Chondrocyte (in vitro differentiated cells): ENCODE measurements around the gene NLRP3. TPM values are rescaled to one million over a fixed set of nuclear protein-coding genes. Genes with fewer than 3 reads are reported as not detected.
"Not testable (repeated sequence)": the region's sequence is repeated elsewhere in the genome, so short reads cannot be mapped to it uniquely, and the experiment has no call there.

Experiments
- DNase-seq: peaks from one replicate; pipeline ENCODE4 v3.0.0; 2021; ENCODE audit warnings: mixed read lengths, low spot score
- H3K27ac Mint-ChIP-seq: one replicate; pipeline ENCODE4 v1.8.0; 2021; ENCODE audit warnings: mild to moderate bottlenecking, moderate library complexity, mixed read lengths; ENCODE audit not compliant: unreplicated experiment
- H3K27me3 Mint-ChIP-seq: 2 replicates; pipeline ENCODE4 v1.8.0; 2021; ENCODE audit warnings: low read depth, mixed read lengths
- H3K36me3 Mint-ChIP-seq: 2 replicates; pipeline ENCODE4 v1.8.0; 2021; ENCODE audit warnings: low read depth, mixed read lengths
- H3K4me1 Mint-ChIP-seq: 2 replicates; pipeline ENCODE4 v1.8.0; 2021; ENCODE audit warnings: low read depth, mild to moderate bottlenecking, mixed read lengths
- H3K4me3 Mint-ChIP-seq: one replicate; pipeline ENCODE4 v1.8.0; 2021; ENCODE audit warnings: mild to moderate bottlenecking, moderate library complexity, mixed read lengths; ENCODE audit not compliant: unreplicated experiment
- H3K9me3 Mint-ChIP-seq: 2 replicates; pipeline ENCODE4 v1.8.0; 2021; ENCODE audit warnings: low read depth, mixed read lengths
- long read RNA-seq: library from polyadenylated mRNA; stranded (forward); transcript quantifications from one replicate; pipeline ENCODE4 v2.0.0, GENCODE V29; 2021
- total RNA-seq: library from RNA; stranded (reverse); gene quantifications from 3 replicates; pipeline ENCODE4 v1.2.1, GENCODE V29; 2021
- TF ChIP-seq, protein P1 (sequence below): fragments of 200-600 bp; sonication (generic); IDR thresholded peaks from 2 replicates; pipeline ENCODE4 v1.5.0; 2021; ENCODE audit warnings: antibody characterized with exemption, mild to moderate bottlenecking, moderate library complexity

NLRP3 gene
- total RNA-seq, result 0.10 to 1.3 TPM (median 0.15 TPM) in 3 replicates
- long read RNA-seq, result 0 reads

DNA sequence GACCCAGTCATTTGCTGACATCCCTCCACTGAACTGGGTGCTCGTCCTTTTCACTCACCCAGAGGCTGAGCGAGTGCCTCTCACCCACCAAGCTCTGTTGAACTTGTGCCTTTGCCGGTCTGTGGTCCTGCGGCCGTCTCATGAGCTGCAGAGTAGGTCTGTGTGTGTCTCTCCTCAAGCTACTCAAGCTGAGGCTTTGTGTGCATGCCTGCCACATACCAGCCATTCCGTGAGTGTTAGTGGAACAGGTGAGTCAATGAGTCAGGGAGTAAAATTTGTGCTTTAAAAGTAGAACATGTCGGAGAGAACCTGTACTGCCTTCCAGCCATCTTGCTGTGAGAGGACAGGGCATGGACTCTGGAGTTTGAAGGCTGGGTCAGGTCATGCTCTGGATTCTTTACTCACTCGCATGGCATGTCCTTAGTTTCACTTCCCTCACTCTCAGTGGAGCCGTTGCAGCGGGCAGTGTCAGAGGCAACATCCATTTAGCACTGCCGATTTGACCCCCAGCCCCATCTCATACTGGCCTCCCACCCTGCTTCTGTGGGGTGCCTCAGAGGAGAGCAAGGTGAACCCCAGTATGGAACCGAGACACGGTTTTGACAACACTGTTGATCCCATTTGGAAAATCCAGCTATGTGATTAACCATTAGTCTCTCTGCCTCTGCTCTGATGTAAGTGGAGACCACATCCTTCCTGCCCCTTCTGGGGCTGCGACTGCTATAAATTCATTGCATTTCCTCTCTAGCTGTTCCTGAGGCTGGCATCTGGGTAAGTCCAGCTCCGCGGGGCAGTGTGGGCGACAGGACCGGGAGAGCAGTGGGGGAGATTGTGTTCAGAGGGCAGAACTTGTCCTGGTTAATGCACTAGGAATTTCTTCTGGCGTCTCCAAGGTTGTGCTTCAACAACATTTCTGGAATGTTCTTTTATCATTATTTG is at the start of gene NLRP3:
Gene NLRP3 (plus strand): TSS at position 751 of the 939 bp plus-strand sequence. CDS start 2,628 bp downstream, outside the sequence.
- DNase-seq, result no peak
- H3K27ac Mint-ChIP-seq, result no peak within 1 kb of the TSS
- peaks cover 4% of the 10 kb centered on the region for H3K9me3 Mint-ChIP-seq
- H3K27me3 Mint-ChIP-seq, result peaks cover 13% of the 10 kb centered on the region
- H3K36me3 Mint-ChIP-seq, result no peaks in the 10 kb centered on the region
- no peaks in the 10 kb centered on the region for H3K4me1 Mint-ChIP-seq
- H3K4me3 Mint-ChIP-seq, result no peak within 1 kb of the TSS
- TF ChIP-seq, protein P1, sequence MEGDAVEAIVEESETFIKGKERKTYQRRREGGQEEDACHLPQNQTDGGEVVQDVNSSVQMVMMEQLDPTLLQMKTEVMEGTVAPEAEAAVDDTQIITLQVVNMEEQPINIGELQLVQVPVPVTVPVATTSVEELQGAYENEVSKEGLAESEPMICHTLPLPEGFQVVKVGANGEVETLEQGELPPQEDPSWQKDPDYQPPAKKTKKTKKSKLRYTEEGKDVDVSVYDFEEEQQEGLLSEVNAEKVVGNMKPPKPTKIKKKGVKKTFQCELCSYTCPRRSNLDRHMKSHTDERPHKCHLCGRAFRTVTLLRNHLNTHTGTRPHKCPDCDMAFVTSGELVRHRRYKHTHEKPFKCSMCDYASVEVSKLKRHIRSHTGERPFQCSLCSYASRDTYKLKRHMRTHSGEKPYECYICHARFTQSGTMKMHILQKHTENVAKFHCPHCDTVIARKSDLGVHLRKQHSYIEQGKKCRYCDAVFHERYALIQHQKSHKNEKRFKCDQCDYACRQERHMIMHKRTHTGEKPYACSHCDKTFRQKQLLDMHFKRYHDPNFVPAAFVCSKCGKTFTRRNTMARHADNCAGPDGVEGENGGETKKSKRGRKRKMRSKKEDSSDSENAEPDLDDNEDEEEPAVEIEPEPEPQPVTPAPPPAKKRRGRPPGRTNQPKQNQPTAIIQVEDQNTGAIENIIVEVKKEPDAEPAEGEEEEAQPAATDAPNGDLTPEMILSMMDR, result no peak

DNA sequence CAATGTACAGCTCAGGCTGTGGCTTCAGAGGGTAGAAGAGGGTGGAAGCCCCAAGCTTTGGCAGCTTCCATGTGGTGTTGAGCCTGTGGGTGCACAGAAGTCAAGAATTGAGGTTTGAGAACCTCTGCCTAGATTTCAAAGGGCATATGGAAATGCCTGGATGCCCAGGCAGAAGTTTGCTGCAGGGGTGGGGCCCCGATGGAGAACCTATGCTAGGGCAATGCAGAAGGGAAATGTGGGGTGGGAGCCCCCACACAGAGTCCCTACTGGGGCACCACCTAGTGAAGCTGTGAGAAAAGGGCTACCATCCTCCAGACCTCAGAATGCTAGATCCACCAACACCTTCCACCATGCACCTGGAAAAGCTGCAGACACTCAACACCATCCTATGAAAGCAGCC is 49.6 kb upstream of the NLRP3 start:
- H3K4me3 Mint-ChIP-seq, H3K27ac Mint-ChIP-seq, DNase-seq, H3K9me3 Mint-ChIP-seq, H3K27me3 Mint-ChIP-seq, H3K36me3 Mint-ChIP-seq: not testable (repeated sequence)
- peaks cover 21% of the 10 kb centered on the region for H3K4me1 Mint-ChIP-seq

DNA sequence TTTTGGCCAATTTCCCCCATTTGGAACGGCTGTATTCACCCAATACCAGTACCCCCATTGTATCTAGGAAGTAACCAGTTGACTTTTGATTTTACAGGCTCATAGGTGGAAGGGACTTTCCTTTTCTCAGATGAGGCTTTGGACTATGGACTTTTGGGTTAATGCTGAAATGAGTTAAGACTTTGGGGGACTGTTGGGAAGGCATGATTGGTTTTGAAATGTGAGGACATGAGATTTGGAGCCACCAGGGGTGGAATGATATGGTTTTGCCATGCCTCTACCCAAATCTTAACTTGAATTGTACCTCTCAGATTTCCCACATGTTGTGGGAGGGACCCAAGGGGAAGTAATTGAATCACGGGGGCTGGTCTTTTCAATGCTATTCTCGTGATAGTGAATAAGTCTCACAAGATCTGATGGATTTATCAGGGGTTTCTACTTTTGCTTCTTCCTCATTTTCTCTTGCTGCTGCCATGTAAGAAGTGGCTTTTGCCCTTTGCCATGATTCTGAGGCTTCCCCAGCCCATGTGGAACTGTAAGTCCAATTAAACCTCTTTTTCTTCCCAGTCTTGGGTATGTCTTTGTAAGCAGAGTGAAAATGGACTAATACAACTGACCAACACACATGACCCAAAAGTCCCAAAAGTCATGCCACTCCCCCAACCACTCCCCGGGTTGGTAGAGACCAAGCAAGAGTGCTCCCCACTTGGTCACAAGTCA is 48.9 kb upstream of the NLRP3 start:
- no peak overlapping the region for H3K4me3 Mint-ChIP-seq
- peak overlapping the region; percentile 87 for H3K27ac Mint-ChIP-seq
- H3K4me1 Mint-ChIP-seq, result peaks cover 20% of the 10 kb centered on the region
- no peaks in the 10 kb centered on the region for H3K36me3 Mint-ChIP-seq
- no peaks in the 10 kb centered on the region for H3K27me3 Mint-ChIP-seq
- peaks cover 9% of the 10 kb centered on the region for H3K9me3 Mint-ChIP-seq
- TF ChIP-seq, protein P1, result no peak
- no peak for DNase-seq

DNA sequence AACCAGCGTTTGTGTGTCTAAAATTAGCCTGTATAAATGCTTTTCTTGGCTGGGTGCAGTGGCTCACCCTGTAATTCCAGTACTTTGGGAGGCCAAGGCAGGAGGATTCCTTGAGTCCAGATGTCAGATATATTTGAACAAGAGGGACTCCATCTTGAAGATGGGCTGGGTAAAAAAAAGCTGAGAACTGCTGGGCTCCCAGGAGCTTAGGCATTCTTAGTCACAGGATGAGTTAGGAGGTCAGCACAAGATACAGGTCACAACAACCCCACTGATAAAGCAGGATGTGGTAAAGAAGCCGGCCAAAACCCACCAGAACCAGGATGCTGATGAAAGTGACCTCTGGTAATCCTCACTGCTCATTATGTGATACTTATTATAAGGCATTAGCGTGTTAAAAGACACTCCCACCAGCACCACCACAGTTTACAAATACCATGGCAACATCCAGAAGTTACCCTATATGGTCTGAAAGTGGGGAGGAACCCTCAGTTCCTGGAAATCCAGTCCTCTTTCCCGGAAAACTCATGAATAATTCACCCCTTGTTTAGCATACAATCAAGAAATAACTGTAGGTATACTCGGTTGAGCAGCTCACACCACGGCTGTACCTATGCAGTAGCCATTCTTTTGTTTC is 48.1 kb upstream of the NLRP3 start:
- H3K36me3 Mint-ChIP-seq, result no peaks in the 10 kb centered on the region
- TF ChIP-seq, protein P1, result no peak
- H3K9me3 Mint-ChIP-seq, result peaks cover 9% of the 10 kb centered on the region
- no peak overlapping the region for H3K4me3 Mint-ChIP-seq
- peak overlapping the region; percentile 87 for H3K27ac Mint-ChIP-seq
- H3K4me1 Mint-ChIP-seq, result peaks cover 23% of the 10 kb centered on the region
- H3K27me3 Mint-ChIP-seq, result no peaks in the 10 kb centered on the region
- no peak for DNase-seq

DNA sequence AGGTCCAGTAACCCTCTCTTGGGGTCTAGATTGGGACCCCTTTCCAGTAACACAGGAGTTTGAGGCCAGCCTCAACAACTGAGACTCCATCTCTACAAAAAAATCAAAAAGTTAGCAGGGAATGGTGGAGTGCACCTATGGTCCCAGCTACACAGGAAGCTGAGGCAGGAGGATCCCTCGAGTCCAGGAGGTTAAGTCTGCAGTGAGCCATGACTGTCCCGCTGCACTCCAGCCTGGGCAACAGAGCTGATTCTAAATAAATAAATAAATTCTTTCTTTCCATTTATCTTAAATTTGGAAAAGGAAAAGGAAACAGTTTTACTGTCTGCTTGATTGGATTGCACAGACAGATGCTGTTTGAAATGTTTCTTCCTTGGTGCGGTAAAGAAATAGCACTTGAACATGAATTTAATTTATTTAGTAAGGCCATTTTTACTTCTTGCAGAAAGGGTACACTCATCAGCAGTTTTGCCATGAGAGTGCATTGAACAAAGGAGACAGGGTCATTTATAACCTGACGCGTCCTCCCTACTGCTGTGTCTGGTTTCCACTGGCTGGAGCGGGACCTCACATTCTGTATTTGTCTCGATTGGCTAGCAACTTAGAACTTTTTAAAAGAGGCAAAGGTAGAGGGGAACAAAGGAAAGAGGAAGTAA is 47.4 kb upstream of the NLRP3 start:
- H3K27me3 Mint-ChIP-seq, result no peaks in the 10 kb centered on the region
- no peak for DNase-seq
- H3K4me1 Mint-ChIP-seq, result peaks cover 24% of the 10 kb centered on the region
- no peak overlapping the region for H3K4me3 Mint-ChIP-seq
- peaks cover 9% of the 10 kb centered on the region for H3K9me3 Mint-ChIP-seq
- H3K27ac Mint-ChIP-seq, result no peak overlapping the region
- TF ChIP-seq, protein P1, result no peak
- no peaks in the 10 kb centered on the region for H3K36me3 Mint-ChIP-seq
